HEK293 (cell line): ENCODE results near the gene TBP.

Source experiments
- CTCF ChIA-PET: fragments of 350-600 bp; formaldehyde crosslinking; extraction: SDS; loops from one replicate; lab custom pipeline; 2021; ENCODE audit warnings: antibody characterized with exemption; lab: Yijun Ruan, JAX
- POLR2A ChIA-PET: fragments of 300-600 bp; formaldehyde crosslinking; extraction: SDS; loops from one replicate; lab custom pipeline; 2020; ENCODE audit warnings: antibody characterized with exemption, inconsistent platforms; lab: Yijun Ruan, JAX
- H3K27ac ChIP-seq: fragments of 200-500 bp; sonication (Bioruptor generic); 2 replicates; pipeline ENCODE4 v1.5.1; 2014; ENCODE audit warnings: low read depth, low read length, control low read depth, inconsistent platforms; ENCODE audit errors: extremely low read depth
- H3K36me3 ChIP-seq, 2 experiments: fragments of 200-500 bp in 1 of 2; sonication (Bioruptor generic) in 1 of 2; 1 replicate in 1 of 2; 2 replicates in 1 of 2; pipeline ENCODE4 v1.5.1; 2014 to 2017; ENCODE audit warnings: inconsistent platforms in 2 of 2, low read length in 2 of 2; ENCODE audit not compliant: control insufficient read depth in 2 of 2, insufficient read depth in 1 of 2
- H3K4me1 ChIP-seq: fragments of 200-500 bp; sonication (Bioruptor generic); 2 replicates; pipeline ENCODE4 v1.5.1; 2014; ENCODE audit warnings: mild to moderate bottlenecking, low read length, inconsistent platforms; ENCODE audit not compliant: control insufficient read depth, insufficient read depth
- H3K4me3 ChIP-seq: 2 replicates; pipeline ENCODE4 v1.5.1; 2011; ENCODE audit warnings: low read depth, mild to moderate bottlenecking, control low read depth, low read length, moderate library complexity
- H3K9me3 ChIP-seq: fragments of 200-500 bp; sonication (Bioruptor generic); 2 replicates; pipeline ENCODE4 v1.5.1; 2014; ENCODE audit warnings: low read depth, low read length, inconsistent platforms; ENCODE audit not compliant: control insufficient read depth, insufficient read depth
- GLI2 ChIP-seq: fragments of 450-650 bp; formaldehyde crosslinking; IDR thresholded peaks from 2 replicates; pipeline ENCODE4; 2017; ENCODE audit warnings: missing biosample characterization, missing genetic modification characterization, low read depth, borderline replicate concordance
- KLF7 ChIP-seq: fragments of 450-650 bp; formaldehyde crosslinking; IDR thresholded peaks from 2 replicates; pipeline ENCODE4 v1.5.1; 2016; ENCODE audit warnings: missing biosample characterization, missing genetic modification characterization, borderline replicate concordance
- MZF1 ChIP-seq: fragments of 450-650 bp; formaldehyde crosslinking; IDR thresholded peaks from 2 replicates; pipeline ENCODE4 v1.5.1; 2017; ENCODE audit warnings: missing biosample characterization, missing genetic modification characterization, borderline replicate concordance
- REPIN1 ChIP-seq: fragments of 450-650 bp; formaldehyde crosslinking; IDR thresholded peaks from 2 replicates; pipeline ENCODE4 v1.5.1; 2017; ENCODE audit warnings: missing biosample characterization, missing genetic modification characterization, low read depth
- SP3 ChIP-seq: fragments of 450-650 bp; formaldehyde crosslinking; IDR thresholded peaks from 2 replicates; pipeline ENCODE4 v1.5.1; 2016; ENCODE audit warnings: missing biosample characterization, missing genetic modification characterization
- ZBTB17 ChIP-seq: fragments of 450-650 bp; formaldehyde crosslinking; IDR thresholded peaks from 2 replicates; pipeline ENCODE4 v1.5.1; 2016; ENCODE audit warnings: missing biosample characterization, missing genetic modification characterization
- ZFHX2 ChIP-seq: fragments of 450-650 bp; formaldehyde crosslinking; conservative IDR thresholded peaks from 2 replicates; pipeline ENCODE4 v1.5.1; 2016; ENCODE audit warnings: missing biosample characterization, missing genetic modification characterization
- TF ChIP-seq, protein P1 (sequence below): fragments of 450-650 bp; formaldehyde crosslinking; IDR thresholded peaks from 2 replicates; pipeline ENCODE4 v1.5.1; 2016; ENCODE audit warnings: missing biosample characterization, missing genetic modification characterization
- TF ChIP-seq, protein P2 (sequence below): fragments of 450-650 bp; formaldehyde crosslinking; conservative IDR thresholded peaks from 2 replicates; pipeline ENCODE4 v1.5.1; 2016; ENCODE audit warnings: low read depth, missing biosample characterization, missing genetic modification characterization

The TBP gene

DNA sequence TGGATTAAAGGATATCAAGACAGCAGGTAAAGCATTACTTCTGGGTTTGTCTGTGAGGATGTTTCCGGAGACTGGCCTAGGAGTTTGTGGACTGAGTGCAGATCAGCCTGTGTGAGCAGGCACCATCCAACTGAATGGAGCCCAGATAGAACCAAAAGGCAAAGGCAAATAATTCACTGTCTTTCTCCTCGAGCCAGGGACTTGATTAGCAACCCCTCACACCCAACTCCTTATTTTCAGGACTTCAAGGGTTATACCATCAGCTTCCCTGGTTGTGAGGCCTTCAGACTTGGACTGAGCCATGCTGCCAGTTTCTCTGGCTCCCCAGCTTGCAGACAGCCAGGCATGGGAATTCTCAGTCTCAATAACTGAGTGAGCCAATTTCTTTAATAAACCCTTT lies 20.4 kb upstream of the TBP start:
- CTCF ChIA-PET, result interaction anchor here (1.2 to 4.9 kb wide), 2 partner anchors 16 to 702 kb away, joined by 8 to 30 read pairs; no protein-coding TSS in a partner anchor
- no peaks in the 10 kb centered on the region for H3K9me3 ChIP-seq
- H3K4me1 ChIP-seq, result no peaks in the 10 kb centered on the region
- POLR2A ChIA-PET, result no interaction called here
- no peak overlapping the region for H3K4me3 ChIP-seq
- H3K27ac ChIP-seq, result no peak overlapping the region
- H3K36me3 ChIP-seq, result peaks cover 33 to 74% of the 10 kb centered on the region in 2 experiments
- TF ChIP-seq ZBTB17 (tag by site-specific recombination) (peak; percentile 79), MZF1 (tag by site-specific recombination) (no peak), SP3 (tag by site-specific recombination) (no peak)

DNA sequence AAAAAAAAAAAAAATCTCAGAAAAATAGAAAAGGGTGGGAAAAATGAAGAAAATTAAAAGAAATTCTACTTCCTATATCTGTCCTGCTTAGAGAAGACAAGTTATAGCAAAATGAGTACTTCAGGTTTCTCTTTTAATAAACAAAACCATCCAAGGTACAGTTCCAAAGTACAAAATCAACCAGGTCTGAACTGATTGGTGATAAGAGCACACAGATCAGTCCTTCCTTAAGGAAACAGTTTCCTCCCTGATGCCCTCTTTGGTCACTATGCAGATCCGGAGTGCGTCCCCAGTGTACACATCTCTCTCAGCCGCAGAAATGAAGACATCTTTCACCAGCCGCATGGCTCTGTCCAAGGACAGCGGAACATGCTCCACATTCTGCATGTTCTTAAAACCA lies 19.2 kb upstream of the TBP start:
- Histone ChIP-seq H3K9me3 (no peaks in the 10 kb centered on the region), H3K4me1 (no peaks in the 10 kb centered on the region), H3K27ac (no peak overlapping the region), H3K36me3 (peaks cover 43 to 86% of the 10 kb centered on the region in 2 experiments), H3K4me3 (no peak overlapping the region)
- ChIA-PET POLR2A (no interaction called here), CTCF (no interaction called here)
- TF ChIP-seq, protein P1, sequence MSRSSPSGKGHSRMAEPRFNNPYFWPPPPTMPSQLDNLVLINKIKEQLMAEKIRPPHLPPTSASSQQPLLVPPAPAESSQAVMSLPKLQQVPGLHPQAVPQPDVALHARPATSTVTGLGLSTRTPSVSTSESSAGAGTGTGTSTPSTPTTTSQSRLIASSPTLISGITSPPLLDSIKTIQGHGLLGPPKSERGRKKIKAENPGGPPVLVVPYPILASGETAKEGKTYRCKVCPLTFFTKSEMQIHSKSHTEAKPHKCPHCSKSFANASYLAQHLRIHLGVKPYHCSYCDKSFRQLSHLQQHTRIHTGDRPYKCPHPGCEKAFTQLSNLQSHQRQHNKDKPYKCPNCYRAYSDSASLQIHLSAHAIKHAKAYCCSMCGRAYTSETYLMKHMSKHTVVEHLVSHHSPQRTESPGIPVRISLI (tag by site-specific recombination), result 0 out of 2 replicates have a peak, but pooled peaks have one; percentile 48
- no peak for TF ChIP-seq REPIN1 (tag by site-specific recombination)

DNA sequence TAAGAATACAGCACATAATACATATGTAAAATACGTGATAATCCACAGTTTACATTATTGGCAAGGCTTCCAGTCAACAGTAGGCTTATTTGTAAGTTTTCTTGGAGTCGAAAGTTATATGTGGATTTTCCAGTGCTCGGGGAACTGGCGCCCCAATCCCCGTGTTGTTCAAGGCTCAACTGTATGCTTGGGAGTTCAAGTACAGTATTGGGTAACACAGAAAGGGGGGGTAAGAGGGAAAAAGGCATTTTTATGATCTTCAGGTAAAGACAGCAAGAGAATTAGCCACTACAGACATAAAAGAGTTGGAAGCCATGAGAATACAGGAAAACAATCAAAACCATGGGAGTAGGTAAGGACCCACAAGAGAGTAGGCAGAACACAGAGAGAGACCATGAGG lies 17.5 kb upstream of the TBP start:
- no peak for TF ChIP-seq GLI2 (tag by site-specific recombination)

DNA sequence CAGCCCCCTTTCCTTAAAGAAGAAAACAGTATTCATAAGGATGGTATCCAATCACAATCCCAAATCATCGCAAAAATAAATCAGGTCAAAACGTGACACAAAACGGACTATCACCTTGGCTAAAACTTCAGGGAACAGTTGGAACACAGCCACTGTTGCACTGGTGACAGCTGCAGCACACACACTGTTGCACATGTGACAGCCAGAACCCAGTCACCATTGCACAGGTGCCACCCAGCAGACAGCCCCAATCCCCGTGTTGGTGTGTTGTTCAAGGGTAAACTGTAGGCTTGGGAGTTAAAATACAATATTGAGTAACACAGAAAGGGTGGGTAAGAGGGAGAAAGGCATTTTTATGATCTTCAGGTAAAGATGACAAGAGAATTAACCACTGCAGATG lies 16.8 kb upstream of the TBP start:
- peaks cover 57 to 100% of the 10 kb centered on the region in 2 experiments for H3K36me3 ChIP-seq
- H3K9me3 ChIP-seq, result no peaks in the 10 kb centered on the region
- ChIA-PET POLR2A (no interaction called here), CTCF (interaction anchor here (4.8 kb wide), 1 partner anchor 8 kb away, joined by 28 read pairs; no protein-coding TSS in a partner anchor)
- TF ChIP-seq KLF7 (tag by site-specific recombination), result no peak
- TF ChIP-seq, protein P2, sequence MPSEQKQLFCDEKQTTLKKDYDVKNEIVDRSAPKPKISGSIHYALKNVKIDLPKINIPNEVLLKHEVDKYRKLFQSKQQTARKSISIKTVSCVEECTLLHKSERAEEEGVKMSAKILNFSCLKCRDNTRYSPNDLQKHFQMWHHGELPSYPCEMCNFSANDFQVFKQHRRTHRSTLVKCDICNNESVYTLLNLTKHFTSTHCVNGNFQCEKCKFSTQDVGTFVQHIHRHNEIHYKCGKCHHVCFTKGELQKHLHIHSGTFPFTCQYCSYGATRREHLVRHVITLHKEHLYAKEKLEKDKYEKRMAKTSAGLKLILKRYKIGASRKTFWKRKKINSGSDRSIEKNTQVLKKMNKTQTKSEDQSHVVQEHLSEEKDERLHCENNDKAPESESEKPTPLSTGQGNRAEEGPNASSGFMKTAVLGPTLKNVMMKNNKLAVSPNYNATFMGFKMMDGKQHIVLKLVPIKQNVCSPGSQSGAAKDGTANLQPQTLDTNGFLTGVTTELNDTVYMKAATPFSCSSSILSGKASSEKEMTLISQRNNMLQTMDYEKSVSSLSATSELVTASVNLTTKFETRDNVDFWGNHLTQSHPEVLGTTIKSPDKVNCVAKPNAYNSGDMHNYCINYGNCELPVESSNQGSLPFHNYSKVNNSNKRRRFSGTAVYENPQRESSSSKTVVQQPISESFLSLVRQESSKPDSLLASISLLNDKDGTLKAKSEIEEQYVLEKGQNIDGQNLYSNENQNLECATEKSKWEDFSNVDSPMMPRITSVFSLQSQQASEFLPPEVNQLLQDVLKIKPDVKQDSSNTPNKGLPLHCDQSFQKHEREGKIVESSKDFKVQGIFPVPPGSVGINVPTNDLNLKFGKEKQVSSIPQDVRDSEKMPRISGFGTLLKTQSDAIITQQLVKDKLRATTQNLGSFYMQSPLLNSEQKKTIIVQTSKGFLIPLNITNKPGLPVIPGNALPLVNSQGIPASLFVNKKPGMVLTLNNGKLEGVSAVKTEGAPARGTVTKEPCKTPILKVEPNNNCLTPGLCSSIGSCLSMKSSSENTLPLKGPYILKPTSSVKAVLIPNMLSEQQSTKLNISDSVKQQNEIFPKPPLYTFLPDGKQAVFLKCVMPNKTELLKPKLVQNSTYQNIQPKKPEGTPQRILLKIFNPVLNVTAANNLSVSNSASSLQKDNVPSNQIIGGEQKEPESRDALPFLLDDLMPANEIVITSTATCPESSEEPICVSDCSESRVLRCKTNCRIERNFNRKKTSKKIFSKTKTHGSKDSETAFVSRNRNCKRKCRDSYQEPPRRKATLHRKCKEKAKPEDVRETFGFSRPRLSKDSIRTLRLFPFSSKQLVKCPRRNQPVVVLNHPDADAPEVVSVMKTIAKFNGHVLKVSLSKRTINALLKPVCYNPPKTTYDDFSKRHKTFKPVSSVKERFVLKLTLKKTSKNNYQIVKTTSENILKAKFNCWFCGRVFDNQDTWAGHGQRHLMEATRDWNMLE (tag by site-specific recombination), result no peak
- TF ChIP-seq ZFHX2, result no peak
- no peak overlapping the region for H3K4me3 ChIP-seq
- no peak overlapping the region for H3K27ac ChIP-seq
- H3K4me1 ChIP-seq, result no peaks in the 10 kb centered on the region

More for the DNA sequence above, 17.5 kb upstream of the TBP start:
- no peak overlapping the region for H3K4me3 ChIP-seq
- H3K27ac ChIP-seq, result no peak overlapping the region
- H3K36me3 ChIP-seq, result peaks cover 57 to 100% of the 10 kb centered on the region in 2 experiments
- H3K4me1 ChIP-seq, result no peaks in the 10 kb centered on the region
- POLR2A ChIA-PET, result no interaction called here
- CTCF ChIA-PET, result interaction anchor here (0.6 kb wide), 1 partner anchor 37 kb away, joined by 3 read pairs; no protein-coding TSS in a partner anchor
- H3K9me3 ChIP-seq, result no peaks in the 10 kb centered on the region
